SK-N-SH treated with all-trans-retinoic acid at 6 μM for 48 hours (cell line): Measurements from ENCODE around the gene PTPRN2.

ENCODE experiments used
- GLIS3 ChIP-seq: fragments of 250-450 bp; sonication (Bioruptor Pico); IDR thresholded peaks from 2 replicates; pipeline ENCODE4 v1.5.0; 2020; ENCODE audit warnings: mild to moderate bottlenecking, moderate library complexity
- ISL1 ChIP-seq: fragments of 250-450 bp; sonication (Bioruptor Pico); IDR thresholded peaks from 2 replicates; pipeline ENCODE4 v2.1.2; 2022; ENCODE audit warnings: mild to moderate bottlenecking, moderate library complexity
- PATZ1 ChIP-seq: fragments of 250-450 bp; sonication (Bioruptor Pico); IDR thresholded peaks from 2 replicates; pipeline ENCODE4 v1.8.0; 2020; ENCODE audit warnings: mild to moderate bottlenecking, moderate library complexity, borderline replicate concordance
- PPARA ChIP-seq: fragments of 250-450 bp; sonication (Bioruptor Pico); IDR thresholded peaks from 2 replicates; pipeline ENCODE4 v1.5.0; 2020; ENCODE audit warnings: mild to moderate bottlenecking, borderline replicate concordance
- TOX ChIP-seq: fragments of 250-450 bp; sonication (Bioruptor Pico); IDR thresholded peaks from 2 replicates; pipeline ENCODE4 v1.8.0; 2021; ENCODE audit warnings: mild to moderate bottlenecking, moderate library complexity, borderline replicate concordance
- ZFP3 ChIP-seq: fragments of 250-450 bp; sonication (Bioruptor Pico); IDR thresholded peaks from 2 replicates; pipeline ENCODE4 v1.5.0; 2020; ENCODE audit warnings: mild to moderate bottlenecking, moderate library complexity

GRCh38 chr7:157840914-157841772, 746.5 kb downstream of the PTPRN2 start:
- TF ChIP-seq ZFP3: no peak
- TF ChIP-seq ISL1 (CRISPR knock-in tag): no peak
- no peak for TF ChIP-seq TOX (CRISPR knock-in tag)
- TF ChIP-seq PATZ1 (CRISPR knock-in tag): no peak
- TF ChIP-seq PPARA (CRISPR knock-in tag): no peak
- no peak for TF ChIP-seq GLIS3 (CRISPR knock-in tag)
